ENCODE measurements around the gene CST2. TPM values are rescaled to one million over a fixed set of nuclear protein-coding genes. Genes with fewer than 3 reads are reported as not detected.
"Not testable (repeated sequence)": the region's sequence is repeated elsewhere in the genome, so short reads cannot be mapped to it uniquely, and the experiment has no call there.

CST2 gene
- polyA plus RNA-seq, 2 of the 4 experiments (the other 2 are of a cell fraction): not detected

GRCh38 chr20:23820493-23820892 lies 6.0 kb downstream of the CST2 start:
- CTCF ChIA-PET: interaction anchor here (1.7 kb wide), 1 partner anchor 960 kb away, joined by 3 read pairs; no protein-coding TSS in a partner anchor
- Histone ChIP-seq H3K4me3 (no peak overlapping the region), H3K4me2 (no peak overlapping the region), H3K27ac (no peak overlapping the region), H3K4me1 (no peaks in the 10 kb centered on the region), H3K9me3 (no peaks in the 10 kb centered on the region)
- WGBS (ENCODE audit: missing lambda C conversion rate): 2% methylated on average over 2 of the region's 2 CpGs
- no peak for TF ChIP-seq EHF (CRISPR knock-in tag; IDR thresholded peaks at IDR 0.05)
- FAIRE-seq: peak; percentile 46
- POLR2A ChIA-PET: no interaction called here
- DNase-seq (ENCODE audit: low read depth in 1 of 2, low spot score in 1 of 2): peak in 1 of 2 experiments; percentile 18
- no peak for ATAC-seq

GRCh38 chr20:23811559-23811958 lies 15.0 kb downstream of the CST2 start:
- CTCF ChIA-PET; H3K9me3 ChIP-seq; DNase-seq (ENCODE audit: low read depth in 1 of 2, low spot score in 1 of 2); H3K4me1 ChIP-seq; H3K4me3 ChIP-seq; ATAC-seq; FAIRE-seq; POLR2A ChIA-PET; H3K4me2 ChIP-seq; H3K27ac ChIP-seq: not testable (repeated sequence)
- TF ChIP-seq MAFK (IDR thresholded peaks at IDR 0.05; ENCODE audit: partially characterized antibody): peak; percentile 70
- 61% methylated on average over 1 of the region's 1 CpG for WGBS (ENCODE audit: missing lambda C conversion rate)

- H3K4me2 ChIP-seq; H3K4me1 ChIP-seq; H3K4me3 ChIP-seq; DNase-seq (ENCODE audit: low read depth in 1 of 2, low spot score in 1 of 2); CTCF ChIA-PET; FAIRE-seq; ATAC-seq; POLR2A ChIA-PET; H3K9me3 ChIP-seq; H3K27ac ChIP-seq: not testable (repeated sequence)
- WGBS (ENCODE audit: missing lambda C conversion rate): 27% methylated on average over 2 of the region's 2 CpGs
Observed at GRCh38 chr20:23810349-23810748, 16.2 kb downstream of the CST2 start.

- no peaks in the 10 kb centered on the region for H3K9me3 ChIP-seq
- WGBS (ENCODE audit: missing lambda C conversion rate): 75% methylated on average over 3 of the region's 3 CpGs
- no peak overlapping the region for H3K4me3 ChIP-seq
- ATAC-seq: no peak
- DNase-seq (ENCODE audit: low read depth in 1 of 2, low spot score in 1 of 2): no peak
- H3K4me1 ChIP-seq: no peaks in the 10 kb centered on the region
- no peak overlapping the region for H3K27ac ChIP-seq
- no peak for TF ChIP-seq MAFK (IDR thresholded peaks at IDR 0.05; ENCODE audit: partially characterized antibody)
- TF ChIP-seq E2F6 (IDR thresholded peaks at IDR 0.05; ENCODE audit: borderline replicate concordance, low read depth): no peak
- no peak for TF ChIP-seq CBX8 (IDR thresholded peaks at IDR 0.05)
- no peak for TF ChIP-seq CBX2 (IDR thresholded peaks at IDR 0.05; ENCODE audit: borderline replicate concordance, low read depth)
- TF ChIP-seq TFCP2L1 (CRISPR knock-in tag; IDR thresholded peaks at IDR 0.05): no peak
- TF ChIP-seq MYC (IDR thresholded peaks at IDR 0.05; ENCODE audit: borderline replicate concordance, low read length): no peak
- no peak for TF ChIP-seq ZFP36 (IDR thresholded peaks at IDR 0.05; ENCODE audit: borderline replicate concordance, partially characterized antibody)
- TF ChIP-seq ESRRA (IDR thresholded peaks at IDR 0.05; ENCODE audit: borderline replicate concordance, low read length): no peak
- TF ChIP-seq GATA3 (IDR thresholded peaks at IDR 0.05; ENCODE audit: borderline replicate concordance): no peak
- TF ChIP-seq CTCF (IDR thresholded peaks at IDR 0.05): no peak
- TF ChIP-seq FOXS1 (CRISPR knock-in tag; IDR thresholded peaks at IDR 0.05): no peak
- no peak for TF ChIP-seq EHF (CRISPR knock-in tag; IDR thresholded peaks at IDR 0.05)
- no peak for TF ChIP-seq JUN (IDR thresholded peaks at IDR 0.05)
- ChIA-PET POLR2A (no interaction called here), CTCF (no interaction called here)
- no peak overlapping the region for H3K4me2 ChIP-seq
- FAIRE-seq: no peak
Observed at GRCh38 chr20:23800865-23801264, 25.7 kb downstream of the CST2 start.

GRCh38 chr20:23799216-23799847 lies 27.2 kb downstream of the CST2 start:
- H3K9me3 ChIP-seq, POLR2A ChIA-PET, H3K4me1 ChIP-seq, H3K4me3 ChIP-seq, H3K4me2 ChIP-seq, H3K27ac ChIP-seq: not testable (repeated sequence)
- peak; percentile 89 for FAIRE-seq
- DNase-seq (ENCODE audit: low read depth in 1 of 2, low spot score in 1 of 2): peak in 1 of 2 experiments; percentile 42
- 27% methylated on average over 4 of the region's 4 CpGs for WGBS (ENCODE audit: missing lambda C conversion rate)
- CTCF ChIA-PET: interaction anchor here (0.6 to 1.6 kb wide), 5 partner anchors 10 to 1228 kb away, joined by 3 to 4 read pairs (median 4); partner anchors contain the start of gene CST5
- peak; percentile 31; the same call in 2 of the 3 replicates for TF ChIP-seq SMC3 (IDR thresholded peaks at IDR 0.05)
- TF ChIP-seq RAD21 (conservative IDR thresholded peaks at IDR 0.05 in 1 of 2, IDR thresholded peaks at IDR 0.05 in 1 of 2): peak; percentile 48 to 61
- TF ChIP-seq CTCF (IDR thresholded peaks at IDR 0.05): peak; percentile 48
- ATAC-seq: peak; percentile 92 to 99

Data from A549 (cell line).